HFFc6 (cell line): ENCODE measurements around the gene WWP2. TPM values are rescaled to one million over a fixed set of nuclear protein-coding genes. Genes with fewer than 3 reads are reported as not detected.
"Not testable (repeated sequence)": the region's sequence is repeated elsewhere in the genome, so short reads cannot be mapped to it uniquely, and the experiment has no call there.

Experiments
- DNase-seq: peaks from one replicate; pipeline ENCODE4 v3.0.0-alpha.2; 2018
- H3K27ac Mint-ChIP-seq: 2 replicates; pipeline ENCODE4 v1.8.0; 2020; ENCODE audit warnings: mild to moderate bottlenecking, mixed read lengths
- H3K27me3 Mint-ChIP-seq: 2 replicates; pipeline ENCODE4 v1.8.0; 2021; ENCODE audit warnings: mild to moderate bottlenecking, moderate library complexity, mixed read lengths; ENCODE audit not compliant: insufficient read depth
- H3K36me3 Mint-ChIP-seq: 2 replicates; pipeline ENCODE4 v1.8.0; 2021; ENCODE audit warnings: low read depth, mixed read lengths
- H3K4me1 Mint-ChIP-seq: 2 replicates; pipeline ENCODE4 v1.8.0; 2020; ENCODE audit warnings: low read depth, mixed read lengths
- H3K4me3 Mint-ChIP-seq: 2 replicates; pipeline ENCODE4 v1.8.0; 2020; ENCODE audit warnings: mild to moderate bottlenecking, moderate library complexity, mixed read lengths
- H3K9me3 Mint-ChIP-seq: 2 replicates; pipeline ENCODE4 v1.8.0; 2020; ENCODE audit warnings: mild to moderate bottlenecking, mixed read lengths
- total RNA-seq, 6 experiments: library from RNA; stranded (reverse); fragmentation: NEBNext Ultra II Directional; extraction: Animal tissue kit (Norgen Biotek cat#: 25700); gene quantifications; 2 replicates in 1 of 6; 3 replicates in 5 of 6; pipeline ENCODE4 v1.2.3, GENCODE V29; 2021
- TF ChIP-seq, protein P1 (sequence below): fragments of 200-600 bp; sonication (generic); IDR thresholded peaks from 2 replicates; pipeline ENCODE4 v1.5.0; 2021; ENCODE audit warnings: antibody characterized with exemption, mild to moderate bottlenecking

Gene WWP2
- total RNA-seq, 6 experiments from 2014 or later: 24.6 to 33.9 (median 30.5) TPM

DNA sequence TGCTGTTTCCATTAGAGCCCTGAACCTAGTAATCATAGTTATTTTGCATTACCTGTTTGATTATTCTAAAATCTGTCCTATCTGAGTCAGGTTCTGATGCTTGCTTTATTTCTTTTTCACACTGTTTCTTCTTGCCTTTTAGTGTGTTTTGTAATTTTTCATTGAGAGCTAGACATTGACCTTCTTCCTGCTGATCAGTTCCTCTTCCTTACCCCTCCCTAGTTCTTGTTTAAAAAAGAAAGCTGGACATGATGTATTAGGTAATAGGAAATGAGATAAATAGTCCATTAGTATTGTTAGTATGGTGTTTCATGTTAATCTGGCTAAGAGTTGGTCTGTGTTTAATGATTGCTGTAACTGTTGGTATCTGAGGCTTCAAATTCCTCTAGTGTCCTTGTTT is 13.4 kb downstream of the WWP2 start:
- Mint-ChIP-seq H3K27me3 (no peaks in the 10 kb centered on the region; the same call in 1 of the 2 replicates), H3K9me3 (no peaks in the 10 kb centered on the region), H3K27ac (no peak overlapping the region), H3K4me1 (peaks cover 12% of the 10 kb centered on the region; the same call in 1 of the 2 replicates), H3K36me3 (0 out of 2 replicates have a peak, but pooled peaks cover 10% of the 10 kb centered on the region), H3K4me3 (no peak overlapping the region)
- TF ChIP-seq, protein P1, sequence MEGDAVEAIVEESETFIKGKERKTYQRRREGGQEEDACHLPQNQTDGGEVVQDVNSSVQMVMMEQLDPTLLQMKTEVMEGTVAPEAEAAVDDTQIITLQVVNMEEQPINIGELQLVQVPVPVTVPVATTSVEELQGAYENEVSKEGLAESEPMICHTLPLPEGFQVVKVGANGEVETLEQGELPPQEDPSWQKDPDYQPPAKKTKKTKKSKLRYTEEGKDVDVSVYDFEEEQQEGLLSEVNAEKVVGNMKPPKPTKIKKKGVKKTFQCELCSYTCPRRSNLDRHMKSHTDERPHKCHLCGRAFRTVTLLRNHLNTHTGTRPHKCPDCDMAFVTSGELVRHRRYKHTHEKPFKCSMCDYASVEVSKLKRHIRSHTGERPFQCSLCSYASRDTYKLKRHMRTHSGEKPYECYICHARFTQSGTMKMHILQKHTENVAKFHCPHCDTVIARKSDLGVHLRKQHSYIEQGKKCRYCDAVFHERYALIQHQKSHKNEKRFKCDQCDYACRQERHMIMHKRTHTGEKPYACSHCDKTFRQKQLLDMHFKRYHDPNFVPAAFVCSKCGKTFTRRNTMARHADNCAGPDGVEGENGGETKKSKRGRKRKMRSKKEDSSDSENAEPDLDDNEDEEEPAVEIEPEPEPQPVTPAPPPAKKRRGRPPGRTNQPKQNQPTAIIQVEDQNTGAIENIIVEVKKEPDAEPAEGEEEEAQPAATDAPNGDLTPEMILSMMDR: no peak
- DNase-seq: no peak

DNA sequence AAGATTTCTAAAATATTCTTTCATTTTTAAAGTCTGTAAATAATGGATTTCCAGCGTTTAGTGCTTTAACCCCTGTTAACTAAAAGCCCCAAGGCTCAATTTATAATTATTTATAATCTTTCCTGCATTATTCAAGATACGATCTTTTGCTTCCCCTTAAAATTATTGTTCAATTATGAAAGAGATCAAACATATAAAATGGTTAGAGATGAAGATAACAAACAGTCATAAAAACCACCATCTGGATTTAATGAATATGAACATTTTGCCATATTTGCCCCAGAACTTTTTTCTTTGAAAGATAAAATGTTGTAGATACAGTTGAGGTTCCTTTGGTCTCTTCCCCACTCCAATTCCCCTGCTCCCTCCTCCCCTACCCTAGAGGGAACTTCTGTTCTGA is 17.6 kb downstream of the WWP2 start:
- H3K4me3 Mint-ChIP-seq: no peak overlapping the region
- no peak overlapping the region for H3K27ac Mint-ChIP-seq

DNA sequence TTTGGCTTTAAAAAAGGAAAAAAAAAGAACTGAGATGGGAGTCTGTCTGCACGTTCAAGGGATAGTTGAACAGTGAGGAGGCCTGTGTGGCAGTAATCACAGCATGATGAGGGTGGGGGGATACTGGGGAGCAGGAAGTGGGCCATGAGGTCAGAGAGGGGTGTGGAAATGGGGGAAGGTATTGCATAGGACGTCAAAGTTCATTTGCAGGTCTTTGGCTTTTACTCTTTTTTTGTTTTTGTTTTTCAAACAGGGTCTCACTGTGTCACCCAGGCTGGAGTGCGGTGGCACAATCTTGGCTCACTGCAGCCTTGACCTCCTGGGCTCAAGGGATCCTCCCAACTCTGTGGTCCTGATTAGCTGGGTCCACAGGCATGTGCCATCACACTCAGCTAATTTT is 19.0 kb downstream of the WWP2 start:
- H3K27ac Mint-ChIP-seq: peak overlapping the region; percentile 31
- no peak for DNase-seq
- H3K27me3 Mint-ChIP-seq: no peaks in the 10 kb centered on the region; the same call in 1 of the 2 replicates
- H3K4me3 Mint-ChIP-seq: no peak overlapping the region
- no peaks in the 10 kb centered on the region for H3K9me3 Mint-ChIP-seq
- peaks cover 2% of the 10 kb centered on the region; the same call in 1 of the 2 replicates for H3K36me3 Mint-ChIP-seq
- TF ChIP-seq, protein P1: no peak
- H3K4me1 Mint-ChIP-seq: no peaks in the 10 kb centered on the region

More for the DNA sequence above, 17.6 kb downstream of the WWP2 start:
- DNase-seq: no peak
- Mint-ChIP-seq H3K36me3 (0 out of 2 replicates have a peak, but pooled peaks cover 10% of the 10 kb centered on the region), H3K27me3 (no peaks in the 10 kb centered on the region), H3K9me3 (no peaks in the 10 kb centered on the region), H3K4me1 (no peaks in the 10 kb centered on the region)
- TF ChIP-seq, protein P1: no peak

DNA sequence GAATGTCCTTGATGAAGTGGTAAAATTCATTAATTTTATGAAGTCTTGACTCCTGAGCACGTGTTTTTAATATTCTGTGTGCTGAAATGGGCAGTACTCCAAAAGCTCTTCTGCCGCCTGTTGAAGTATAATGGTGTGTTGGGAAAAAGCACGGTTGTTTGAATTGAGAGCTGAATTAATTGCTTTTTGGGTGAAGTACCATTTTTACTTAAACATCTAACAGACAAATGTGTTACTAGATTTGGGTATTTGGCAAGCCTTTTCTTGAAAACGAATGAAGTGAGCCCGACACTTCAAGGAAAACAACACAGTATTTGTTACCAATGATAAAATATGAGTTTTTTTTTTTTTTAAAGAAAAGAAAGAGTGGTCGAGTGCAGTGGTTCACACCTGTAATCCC is 22.5 kb downstream of the WWP2 start:
- Mint-ChIP-seq H3K9me3 (no peaks in the 10 kb centered on the region), H3K27me3 (no peaks in the 10 kb centered on the region; the same call in 1 of the 2 replicates), H3K4me3 (no peak overlapping the region), H3K27ac (no peak overlapping the region), H3K4me1 (no peaks in the 10 kb centered on the region), H3K36me3 (no peaks in the 10 kb centered on the region; the same call in 1 of the 2 replicates)
- no peak for DNase-seq
- TF ChIP-seq, protein P1: no peak

DNA sequence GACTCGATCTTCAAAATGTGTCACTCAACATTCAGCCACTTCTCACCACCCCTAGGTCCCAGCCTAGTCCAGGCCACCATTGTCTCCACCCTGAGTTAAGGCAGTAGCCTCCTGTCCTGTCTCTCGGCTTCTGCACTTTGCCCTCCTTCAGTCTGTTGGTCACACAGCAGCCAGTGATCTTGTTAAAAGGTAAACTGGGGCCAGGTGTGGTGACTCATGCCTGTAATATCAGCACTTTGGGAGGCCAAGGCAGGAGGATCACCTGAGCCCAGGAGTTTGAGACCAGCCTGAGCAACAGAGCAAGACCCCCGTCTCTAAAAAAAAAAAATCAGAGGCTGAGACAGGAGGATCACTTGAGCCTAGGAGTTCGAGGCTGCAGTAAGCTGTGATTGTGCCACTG is 25.8 kb downstream of the WWP2 start:
- no peaks in the 10 kb centered on the region; the same call in 1 of the 2 replicates for H3K36me3 Mint-ChIP-seq
- H3K9me3 Mint-ChIP-seq: no peaks in the 10 kb centered on the region
- TF ChIP-seq, protein P1: no peak
- no peak overlapping the region for H3K27ac Mint-ChIP-seq
- H3K4me3 Mint-ChIP-seq: no peak overlapping the region
- H3K27me3 Mint-ChIP-seq: no peaks in the 10 kb centered on the region; the same call in 1 of the 2 replicates
- DNase-seq: no peak
- H3K4me1 Mint-ChIP-seq: no peaks in the 10 kb centered on the region

DNA sequence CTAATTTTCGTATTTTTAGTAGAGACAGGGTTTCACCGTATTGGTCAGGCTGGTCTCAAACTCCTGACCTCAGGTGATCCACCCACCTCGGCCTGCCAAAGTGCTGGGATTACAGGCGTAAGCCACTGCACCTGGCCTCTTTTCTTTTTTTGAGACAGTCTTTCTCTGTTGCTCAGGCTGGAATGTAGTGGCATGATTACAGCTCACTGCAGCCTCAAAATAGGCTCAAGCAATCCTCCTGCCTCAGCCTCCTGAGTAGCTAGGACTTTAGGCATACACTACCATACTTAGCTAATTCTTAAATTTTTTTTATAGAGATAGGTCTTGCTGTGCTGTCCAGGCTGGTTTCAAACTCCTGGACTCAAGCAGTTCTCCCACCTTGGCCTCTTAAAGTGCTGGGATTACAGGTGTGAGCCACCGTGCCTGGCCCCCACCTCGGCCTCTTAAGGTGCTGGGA is 29.3 kb downstream of the WWP2 start:
- not testable (repeated sequence) for H3K4me1 Mint-ChIP-seq, H3K36me3 Mint-ChIP-seq, H3K27ac Mint-ChIP-seq, DNase-seq, H3K4me3 Mint-ChIP-seq, H3K27me3 Mint-ChIP-seq, H3K9me3 Mint-ChIP-seq
